ENCODE data around the gene RNF144B. TPM values are rescaled to one million over a fixed set of nuclear protein-coding genes. Genes with fewer than 3 reads are reported as not detected.

Gene RNF144B
- total RNA-seq, 1 experiment from 2014 or later = 2.3 TPM

- WGBS (ENCODE audit: extremely low coverage, insufficient read length, low lambda C conversion rate) = no CpG with 5 or more reads among the region's 4 CpGs
- H2BK5ac ChIP-seq (ENCODE audit: insufficient read length, low read length) = no peak overlapping the region
- Mint-ChIP-seq H3K36me3 (ENCODE audit: insufficient read depth in 1 of 3, low read depth in 3 of 3) (no peaks in the 10 kb centered on the region), H3K4me3 (no peak overlapping the region), H3K9me3 (no peaks in the 10 kb centered on the region), H3K27me3 (ENCODE audit: low read depth) (no peaks in the 10 kb centered on the region), H3K4me1 (peaks cover 20 to 25% of the 10 kb centered on the region in 2 experiments), H3K27ac (no peak overlapping the region; a peak in 1 of 7 replicates)
- DNase-seq = no peak
- H3K79me2 ChIP-seq (ENCODE audit: insufficient read depth, low read length) = no peaks in the 10 kb centered on the region
- no peaks in the 10 kb centered on the region for H3K9me3 ChIP-seq (ENCODE audit: control insufficient read depth, low read depth, low read length)
- H3K23ac ChIP-seq (ENCODE audit: insufficient read length, low read depth, low read length) = no peak overlapping the region
- no peaks in the 10 kb centered on the region for H3K27me3 ChIP-seq (ENCODE audit: insufficient read depth, low read length)
- no peaks in the 10 kb centered on the region for H3K79me1 ChIP-seq (ENCODE audit: insufficient read depth, low read depth, low read length, poor library complexity, severe bottlenecking)
- H2BK12ac ChIP-seq (ENCODE audit: insufficient read length, low read depth, low read length) = no peak overlapping the region
- H3K4ac ChIP-seq (ENCODE audit: low read depth, low read length) = no peak overlapping the region
- TF ChIP-seq CTCF (conservative IDR thresholded peaks at IDR 0.05) = no peak
- no peak overlapping the region for H2BK20ac ChIP-seq (ENCODE audit: low read depth, low read length, poor library complexity, severe bottlenecking)
- H3K9ac ChIP-seq (ENCODE audit: extremely low read depth, insufficient read length, low read length) = no peak overlapping the region
- H4K8ac ChIP-seq (replicated peaks; ENCODE audit: insufficient read length, low read depth, low read length) = no peak overlapping the region
- H3K23me2 ChIP-seq (ENCODE audit: insufficient read length, low read depth, low read length, poor library complexity, severe bottlenecking) = no peaks in the 10 kb centered on the region
- peaks cover 10% of the 10 kb centered on the region; the same call in 1 of the 2 replicates for H3K4me1 ChIP-seq (ENCODE audit: insufficient read depth, low read length)
- H2AK5ac ChIP-seq (ENCODE audit: insufficient read length, low read length) = no peak overlapping the region
- H3K18ac ChIP-seq (ENCODE audit: insufficient read length, low read depth, low read length) = no peak overlapping the region
- no peaks in the 10 kb centered on the region for H4K20me1 ChIP-seq (ENCODE audit: control insufficient read depth, insufficient read depth, insufficient read length)
- no peak overlapping the region for H2BK120ac ChIP-seq (ENCODE audit: low read depth, low read length, poor library complexity, severe bottlenecking)
- H3T11ph ChIP-seq (ENCODE audit: low read length) = no peak overlapping the region
- H4K5ac ChIP-seq (ENCODE audit: insufficient read length, low read depth, low read length) = no peak overlapping the region
- no peak overlapping the region for H3K27ac ChIP-seq (ENCODE audit: insufficient read length, low read depth, low read length)
- H3K14ac ChIP-seq (ENCODE audit: insufficient read depth, low read length) = no peak overlapping the region
- H3K4me2 ChIP-seq (ENCODE audit: insufficient read depth, insufficient read length, low read length) = no peak overlapping the region
- no peak overlapping the region for H2AFZ ChIP-seq (ENCODE audit: low read length)
- H2BK15ac ChIP-seq (ENCODE audit: low read depth, low read length) = no peak overlapping the region
- no peak overlapping the region for H4K91ac ChIP-seq (ENCODE audit: insufficient read length, low read depth, low read length)
- H3K56ac ChIP-seq (ENCODE audit: insufficient read length, low read depth, low read length) = no peak overlapping the region
Observed at GRCh38 chr6:18493382-18493891, 106.3 kb downstream of the RNF144B start.

Measured in H9 (cell line).